SK-N-SH treated with all-trans-retinoic acid at 6 μM for 48 hours (cell line): ENCODE data around the gene BACH2.

Source experiments
- ARNTL ChIP-seq: fragments of 450-650 bp; formaldehyde crosslinking; IDR thresholded peaks from 2 replicates; pipeline ENCODE4 v1.5.0; 2020; ENCODE audit warnings: low read depth, mild to moderate bottlenecking, moderate library complexity, borderline replicate concordance
- CREB5 ChIP-seq: fragments of 250-450 bp; sonication (Bioruptor Pico); IDR thresholded peaks from 2 replicates; pipeline ENCODE4 v1.5.1; 2020; ENCODE audit warnings: low read depth, mild to moderate bottlenecking, moderate library complexity
- ESRRG ChIP-seq: fragments of 250-450 bp; sonication (Bioruptor Pico); IDR thresholded peaks from 2 replicates; pipeline ENCODE4 v1.6.1; 2021; ENCODE audit warnings: mild to moderate bottlenecking
- PATZ1 ChIP-seq: fragments of 250-450 bp; sonication (Bioruptor Pico); IDR thresholded peaks from 2 replicates; pipeline ENCODE4 v1.8.0; 2020; ENCODE audit warnings: mild to moderate bottlenecking, moderate library complexity, borderline replicate concordance
- PPARA ChIP-seq: fragments of 250-450 bp; sonication (Bioruptor Pico); IDR thresholded peaks from 2 replicates; pipeline ENCODE4 v1.5.0; 2020; ENCODE audit warnings: mild to moderate bottlenecking, borderline replicate concordance
- SNAI2 ChIP-seq: fragments of 250-450 bp; sonication (Bioruptor Pico); IDR thresholded peaks from 2 replicates; pipeline ENCODE4 v1.5.0; 2020; ENCODE audit warnings: mild to moderate bottlenecking, moderate library complexity
- TOX ChIP-seq: fragments of 250-450 bp; sonication (Bioruptor Pico); IDR thresholded peaks from 2 replicates; pipeline ENCODE4 v1.8.0; 2021; ENCODE audit warnings: mild to moderate bottlenecking, moderate library complexity, borderline replicate concordance
- TSHZ2 ChIP-seq: fragments of 250-450 bp; sonication (Bioruptor Pico); IDR thresholded peaks from 2 replicates; pipeline ENCODE4 v1.5.0; 2020; ENCODE audit warnings: mild to moderate bottlenecking, moderate library complexity
- ZFP3 ChIP-seq: fragments of 250-450 bp; sonication (Bioruptor Pico); IDR thresholded peaks from 2 replicates; pipeline ENCODE4 v1.5.0; 2020; ENCODE audit warnings: mild to moderate bottlenecking, moderate library complexity
- ZFP30 ChIP-seq: fragments of 450-650 bp; formaldehyde crosslinking; IDR thresholded peaks from 2 replicates; pipeline ENCODE4 v1.5.0; 2022; ENCODE audit warnings: mild to moderate bottlenecking, moderate library complexity
- ZNF565 ChIP-seq: fragments of 450-650 bp; formaldehyde crosslinking; conservative IDR thresholded peaks from 2 replicates; pipeline ENCODE4 v1.5.0; 2020; ENCODE audit warnings: low read depth, mild to moderate bottlenecking, moderate library complexity
- ZNF70 ChIP-seq: fragments of 450-650 bp; formaldehyde crosslinking; IDR thresholded peaks from 2 replicates; pipeline ENCODE4 v1.5.0; 2020; ENCODE audit warnings: mild to moderate bottlenecking, moderate library complexity

DNA sequence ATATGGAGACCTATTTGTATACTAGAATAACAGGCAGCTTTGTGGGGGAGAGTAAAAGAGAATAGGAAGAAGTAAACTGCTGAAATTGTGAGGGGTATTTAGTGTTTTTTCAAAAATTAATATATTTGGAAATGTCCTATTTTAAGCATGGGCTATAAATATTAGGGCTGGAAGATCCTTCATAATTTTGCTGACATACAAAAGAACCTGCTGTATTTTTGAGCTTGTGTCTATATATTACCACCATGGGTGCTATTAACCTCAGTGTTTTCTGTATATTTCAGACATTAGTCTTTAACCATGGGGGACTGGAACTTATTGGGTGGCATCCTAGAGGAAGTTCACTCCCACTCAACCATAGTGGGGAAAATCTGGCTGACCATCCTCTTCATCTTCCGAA lies 402.5 kb downstream of the BACH2 start, which contains the start of gene GJA10:
- TF ChIP-seq PATZ1 (CRISPR knock-in tag) (no peak), ZFP30 (CRISPR knock-in tag) (no peak), ZNF565 (CRISPR knock-in tag) (no peak), CREB5 (CRISPR knock-in tag) (no peak), ZNF70 (no peak), ARNTL (CRISPR knock-in tag) (no peak), SNAI2 (CRISPR knock-in tag) (no peak), TOX (CRISPR knock-in tag) (no peak), PPARA (no peak), ESRRG (no peak), ZFP3 (CRISPR knock-in tag) (no peak), TSHZ2 (CRISPR knock-in tag) (no peak)
